ENCODE data around the gene ASB7.

The ASB7 gene

GRCh38 chr15:100653608-100654007 lies 51.2 kb downstream of the ASB7 start:
- ChIA-PET POLR2A (no interaction called here), CTCF (no interaction called here)
- peaks cover 4 to 6% of the 10 kb centered on the region in 2 experiments; a peak in 2 of 3 replicates for H3K36me3 ChIP-seq (ENCODE audit: control insufficient read depth in 2 of 2, insufficient read depth in 1 of 2, low read length in 2 of 2)
- no peak overlapping the region for H3K4me3 ChIP-seq (ENCODE audit: low read depth, low read length)
- H3K9me3 ChIP-seq (ENCODE audit: control insufficient read depth, insufficient read depth, low read depth, low read length) = no peaks in the 10 kb centered on the region
- H3K27ac ChIP-seq (ENCODE audit: extremely low read depth, low read depth, low read length) = no peak overlapping the region
- TF ChIP-seq KLF8 (tag by site-specific recombination; IDR thresholded peaks at IDR 0.05) (no peak), ATF2 (tag by site-specific recombination; IDR thresholded peaks at IDR 0.05; ENCODE audit: low read depth) (no peak), SETDB1 (IDR thresholded peaks at IDR 0.05; ENCODE audit: insufficient read length, low read length) (no peak), KLF16 (tag by site-specific recombination; IDR thresholded peaks at IDR 0.05) (no peak), ZNF155 (tag by site-specific recombination; IDR thresholded peaks at IDR 0.05) (no peak), KLF10 (tag by site-specific recombination; IDR thresholded peaks at IDR 0.05) (no peak), GLI2 (tag by site-specific recombination; IDR thresholded peaks at IDR 0.05; ENCODE audit: borderline replicate concordance, low read depth) (no peak), ZBTB26 (tag by site-specific recombination; optimal IDR thresholded peaks at IDR 0.05) (no peak), TRIM28 (IDR thresholded peaks at IDR 0.05; ENCODE audit: borderline replicate concordance, low read length) (no peak), ZNF239 (tag by site-specific recombination; IDR thresholded peaks at IDR 0.05) (no peak), ZNF623 (tag by site-specific recombination; IDR thresholded peaks at IDR 0.05) (no peak)
- TF ChIP-seq, protein P1, sequence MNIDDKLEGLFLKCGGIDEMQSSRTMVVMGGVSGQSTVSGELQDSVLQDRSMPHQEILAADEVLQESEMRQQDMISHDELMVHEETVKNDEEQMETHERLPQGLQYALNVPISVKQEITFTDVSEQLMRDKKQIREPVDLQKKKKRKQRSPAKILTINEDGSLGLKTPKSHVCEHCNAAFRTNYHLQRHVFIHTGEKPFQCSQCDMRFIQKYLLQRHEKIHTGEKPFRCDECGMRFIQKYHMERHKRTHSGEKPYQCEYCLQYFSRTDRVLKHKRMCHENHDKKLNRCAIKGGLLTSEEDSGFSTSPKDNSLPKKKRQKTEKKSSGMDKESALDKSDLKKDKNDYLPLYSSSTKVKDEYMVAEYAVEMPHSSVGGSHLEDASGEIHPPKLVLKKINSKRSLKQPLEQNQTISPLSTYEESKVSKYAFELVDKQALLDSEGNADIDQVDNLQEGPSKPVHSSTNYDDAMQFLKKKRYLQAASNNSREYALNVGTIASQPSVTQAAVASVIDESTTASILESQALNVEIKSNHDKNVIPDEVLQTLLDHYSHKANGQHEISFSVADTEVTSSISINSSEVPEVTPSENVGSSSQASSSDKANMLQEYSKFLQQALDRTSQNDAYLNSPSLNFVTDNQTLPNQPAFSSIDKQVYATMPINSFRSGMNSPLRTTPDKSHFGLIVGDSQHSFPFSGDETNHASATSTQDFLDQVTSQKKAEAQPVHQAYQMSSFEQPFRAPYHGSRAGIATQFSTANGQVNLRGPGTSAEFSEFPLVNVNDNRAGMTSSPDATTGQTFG (tag by site-specific recombination; IDR thresholded peaks at IDR 0.05; ENCODE audit: borderline replicate concordance) = no peak
- TF ChIP-seq, protein P2, sequence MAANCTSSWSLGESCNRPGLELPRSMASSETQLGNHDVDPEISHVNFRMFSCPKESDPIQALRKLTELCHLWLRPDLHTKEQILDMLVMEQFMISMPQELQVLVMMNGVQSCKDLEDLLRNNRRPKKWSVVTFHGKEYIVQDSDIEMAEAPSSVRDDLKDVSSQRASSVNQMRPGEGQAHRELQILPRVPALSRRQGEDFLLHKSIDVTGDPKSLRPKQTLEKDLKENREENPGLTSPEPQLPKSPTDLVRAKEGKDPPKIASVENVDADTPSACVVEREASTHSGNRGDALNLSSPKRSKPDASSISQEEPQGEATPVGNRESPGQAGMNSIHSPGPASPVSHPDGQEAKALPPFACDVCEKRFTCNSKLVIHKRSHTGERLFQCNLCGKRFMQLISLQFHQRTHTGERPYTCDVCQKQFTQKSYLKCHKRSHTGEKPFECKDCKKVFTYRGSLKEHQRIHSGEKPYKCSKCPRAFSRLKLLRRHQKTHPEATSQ (tag by site-specific recombination; IDR thresholded peaks at IDR 0.05) = no peak
- no peaks in the 10 kb centered on the region for H3K4me1 ChIP-seq (ENCODE audit: control insufficient read depth, insufficient read depth, low read length)

DNA sequence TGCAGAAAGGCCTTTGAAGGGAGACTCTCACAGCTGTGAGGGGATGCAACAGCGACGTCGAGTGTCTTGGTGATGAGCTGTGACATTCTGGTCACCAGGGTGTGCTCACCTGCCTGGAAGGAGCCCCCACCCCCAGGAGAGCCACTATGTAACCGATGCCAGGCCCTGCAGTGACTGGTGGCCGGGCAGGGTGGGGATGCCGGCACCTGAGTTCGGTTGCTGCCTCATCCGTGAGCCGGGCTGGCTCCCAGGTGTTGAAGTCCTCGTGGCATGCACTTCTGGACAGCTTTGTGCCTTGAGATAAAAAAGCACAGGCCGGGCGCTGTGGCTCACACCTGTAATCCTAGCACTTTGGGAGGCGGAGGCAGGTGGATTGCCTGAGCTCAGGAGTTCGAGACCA lies 56.5 kb downstream of the ASB7 start:
- CTCF ChIA-PET = no interaction called here
- POLR2A ChIA-PET = no interaction called here
- Histone ChIP-seq H3K36me3 (ENCODE audit: control insufficient read depth in 2 of 2, insufficient read depth in 1 of 2, low read length in 2 of 2) (no peaks in the 10 kb centered on the region), H3K27ac (ENCODE audit: extremely low read depth, low read depth, low read length) (no peak overlapping the region), H3K4me1 (ENCODE audit: control insufficient read depth, insufficient read depth, low read length) (no peaks in the 10 kb centered on the region), H3K4me3 (ENCODE audit: low read depth, low read length) (no peak overlapping the region), H3K9me3 (ENCODE audit: control insufficient read depth, insufficient read depth, low read depth, low read length) (no peaks in the 10 kb centered on the region)
- no peak for TF ChIP-seq ZBTB7A (tag by site-specific recombination; IDR thresholded peaks at IDR 0.05; ENCODE audit: low read depth)

- Histone ChIP-seq H3K4me3 (ENCODE audit: low read depth, low read length) (no peak overlapping the region), H3K27ac (ENCODE audit: extremely low read depth, low read depth, low read length) (no peak overlapping the region), H3K4me1 (ENCODE audit: control insufficient read depth, insufficient read depth, low read length) (no peaks in the 10 kb centered on the region), H3K36me3 (ENCODE audit: control insufficient read depth in 2 of 2, insufficient read depth in 1 of 2, low read length in 2 of 2) (no peaks in the 10 kb centered on the region), H3K9me3 (ENCODE audit: control insufficient read depth, insufficient read depth, low read depth, low read length) (no peaks in the 10 kb centered on the region)
- POLR2A ChIA-PET = no interaction called here
- CTCF ChIA-PET = no interaction called here
- TF ChIP-seq PBX3 (CRISPR knock-in tag; IDR thresholded peaks at IDR 0.05) = no peak
- TF ChIP-seq ZNF354C (tag by site-specific recombination; IDR thresholded peaks at IDR 0.05; ENCODE audit: borderline replicate concordance, low read depth) = no peak
- TF ChIP-seq, protein P3, sequence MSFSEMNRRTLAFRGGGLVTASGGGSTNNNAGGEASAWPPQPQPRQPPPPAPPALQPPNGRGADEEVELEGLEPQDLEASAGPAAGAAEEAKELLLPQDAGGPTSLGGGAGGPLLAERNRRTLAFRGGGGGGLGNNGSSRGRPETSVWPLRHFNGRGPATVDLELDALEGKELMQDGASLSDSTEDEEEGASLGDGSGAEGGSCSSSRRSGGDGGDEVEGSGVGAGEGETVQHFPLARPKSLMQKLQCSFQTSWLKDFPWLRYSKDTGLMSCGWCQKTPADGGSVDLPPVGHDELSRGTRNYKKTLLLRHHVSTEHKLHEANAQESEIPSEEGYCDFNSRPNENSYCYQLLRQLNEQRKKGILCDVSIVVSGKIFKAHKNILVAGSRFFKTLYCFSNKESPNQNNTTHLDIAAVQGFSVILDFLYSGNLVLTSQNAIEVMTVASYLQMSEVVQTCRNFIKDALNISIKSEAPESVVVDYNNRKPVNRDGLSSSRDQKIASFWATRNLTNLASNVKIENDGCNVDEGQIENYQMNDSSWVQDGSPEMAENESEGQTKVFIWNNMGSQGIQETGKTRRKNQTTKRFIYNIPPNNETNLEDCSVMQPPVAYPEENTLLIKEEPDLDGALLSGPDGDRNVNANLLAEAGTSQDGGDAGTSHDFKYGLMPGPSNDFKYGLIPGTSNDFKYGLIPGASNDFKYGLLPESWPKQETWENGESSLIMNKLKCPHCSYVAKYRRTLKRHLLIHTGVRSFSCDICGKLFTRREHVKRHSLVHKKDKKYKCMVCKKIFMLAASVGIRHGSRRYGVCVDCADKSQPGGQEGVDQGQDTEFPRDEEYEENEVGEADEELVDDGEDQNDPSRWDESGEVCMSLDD (tag by site-specific recombination; IDR thresholded peaks at IDR 0.05) = no peak
Observed at GRCh38 chr15:100661156-100661555, 58.8 kb downstream of the ASB7 start.

All from HEK293 (cell line).